ENCODE results near the gene SRRM3. TPM values are rescaled to one million over a fixed set of nuclear protein-coding genes. Genes with fewer than 3 reads are reported as not detected.
A peak's percentile ranks its signal among the peaks of the same experiment; 100 is the strongest.
"Not testable (repeated sequence)": the region's sequence is repeated elsewhere in the genome, so short reads cannot be mapped to it uniquely, and the experiment has no call there.

Gene SRRM3
- total RNA-seq, 1 donor from 2014 or later, result 2.2 TPM

DNA sequence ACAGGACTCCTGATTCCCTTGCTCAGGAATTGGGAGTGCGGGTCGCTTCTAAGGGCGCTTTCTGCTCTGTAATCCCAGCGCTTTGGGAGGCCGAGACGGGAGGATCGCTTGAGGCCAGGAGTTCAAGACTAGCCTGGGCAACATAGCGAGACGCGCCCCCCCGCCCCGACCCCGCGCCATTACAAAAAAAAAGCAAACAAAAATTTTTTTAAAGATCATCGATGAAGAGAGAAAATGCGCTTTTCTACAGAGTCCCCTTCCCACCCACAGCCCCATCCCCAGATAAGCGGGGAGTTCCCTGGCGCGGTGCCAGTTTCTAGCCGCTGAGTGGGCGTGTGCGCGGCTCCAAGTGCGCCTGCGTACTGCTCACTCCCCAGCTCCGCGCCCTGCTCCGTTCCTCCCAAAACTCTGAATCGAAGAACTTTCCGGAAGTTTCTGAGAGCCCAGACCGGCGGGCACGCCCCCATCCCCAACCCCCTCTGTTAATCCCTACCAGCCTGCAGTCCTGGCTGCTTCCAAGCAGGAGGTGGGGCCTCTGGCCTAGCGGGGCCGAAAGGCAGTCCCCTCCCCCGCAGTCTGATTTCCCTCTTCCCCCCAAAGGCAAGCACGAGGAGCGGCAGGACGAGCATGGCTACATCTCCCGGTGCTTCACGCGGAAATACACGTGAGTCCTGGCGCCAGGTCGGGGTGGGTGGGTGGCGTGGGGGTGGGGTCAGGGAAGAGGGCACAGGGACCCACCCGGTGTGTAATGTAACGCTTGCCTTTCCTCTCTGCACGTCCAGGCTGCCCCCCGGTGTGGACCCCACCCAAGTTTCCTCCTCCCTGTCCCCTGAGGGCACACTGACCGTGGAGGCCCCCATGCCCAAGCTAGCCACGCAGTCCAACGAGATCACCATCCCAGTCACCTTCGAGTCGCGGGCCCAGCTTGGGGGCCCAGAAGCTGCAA is 101.8 kb downstream of the SRRM3 start:
- H3K4me2 ChIP-seq, result peak overlapping the region; percentile 83
- no peak overlapping the region for H3K27ac ChIP-seq
- DNase-seq (ENCODE audit: low spot score), result peak; percentile 95
- no peaks in the 10 kb centered on the region for H3K36me3 ChIP-seq
- peak overlapping the region; percentile 45 for H3K4me3 ChIP-seq
- Mint-ChIP-seq H3K9me3 (no peaks in the 10 kb centered on the region), H3K27me3 (ENCODE audit: insufficient read depth, low read depth) (peaks cover 16% of the 10 kb centered on the region), H3K4me1 (peaks cover 46% of the 10 kb centered on the region), H3K4me3 (peak overlapping the region; percentile 87), H3K36me3 (no peaks in the 10 kb centered on the region), H3K27ac (peak overlapping the region; percentile 76)
- TF ChIP-seq, protein P1, sequence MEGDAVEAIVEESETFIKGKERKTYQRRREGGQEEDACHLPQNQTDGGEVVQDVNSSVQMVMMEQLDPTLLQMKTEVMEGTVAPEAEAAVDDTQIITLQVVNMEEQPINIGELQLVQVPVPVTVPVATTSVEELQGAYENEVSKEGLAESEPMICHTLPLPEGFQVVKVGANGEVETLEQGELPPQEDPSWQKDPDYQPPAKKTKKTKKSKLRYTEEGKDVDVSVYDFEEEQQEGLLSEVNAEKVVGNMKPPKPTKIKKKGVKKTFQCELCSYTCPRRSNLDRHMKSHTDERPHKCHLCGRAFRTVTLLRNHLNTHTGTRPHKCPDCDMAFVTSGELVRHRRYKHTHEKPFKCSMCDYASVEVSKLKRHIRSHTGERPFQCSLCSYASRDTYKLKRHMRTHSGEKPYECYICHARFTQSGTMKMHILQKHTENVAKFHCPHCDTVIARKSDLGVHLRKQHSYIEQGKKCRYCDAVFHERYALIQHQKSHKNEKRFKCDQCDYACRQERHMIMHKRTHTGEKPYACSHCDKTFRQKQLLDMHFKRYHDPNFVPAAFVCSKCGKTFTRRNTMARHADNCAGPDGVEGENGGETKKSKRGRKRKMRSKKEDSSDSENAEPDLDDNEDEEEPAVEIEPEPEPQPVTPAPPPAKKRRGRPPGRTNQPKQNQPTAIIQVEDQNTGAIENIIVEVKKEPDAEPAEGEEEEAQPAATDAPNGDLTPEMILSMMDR (IDR thresholded peaks at IDR 0.05), result no peak
- no peak for TF ChIP-seq EZH2 (IDR thresholded peaks at IDR 0.05)
- no peaks in the 10 kb centered on the region for H3K79me2 ChIP-seq (ENCODE audit: low read depth)
- H3K4me1 ChIP-seq, result peaks cover 19% of the 10 kb centered on the region
- H3F3A ChIP-seq (ENCODE audit: low read depth), result peaks cover 22% of the 10 kb centered on the region
- H2AFZ ChIP-seq (replicated peaks), result peak overlapping the region; percentile 65
- peaks cover 26% of the 10 kb centered on the region for H3K27me3 ChIP-seq
- H4K20me1 ChIP-seq (ENCODE audit: low read depth), result no peaks in the 10 kb centered on the region
- H3K9me3 ChIP-seq (ENCODE audit: low read depth), result no peaks in the 10 kb centered on the region
- no peak overlapping the region for H3K9ac ChIP-seq

DNA sequence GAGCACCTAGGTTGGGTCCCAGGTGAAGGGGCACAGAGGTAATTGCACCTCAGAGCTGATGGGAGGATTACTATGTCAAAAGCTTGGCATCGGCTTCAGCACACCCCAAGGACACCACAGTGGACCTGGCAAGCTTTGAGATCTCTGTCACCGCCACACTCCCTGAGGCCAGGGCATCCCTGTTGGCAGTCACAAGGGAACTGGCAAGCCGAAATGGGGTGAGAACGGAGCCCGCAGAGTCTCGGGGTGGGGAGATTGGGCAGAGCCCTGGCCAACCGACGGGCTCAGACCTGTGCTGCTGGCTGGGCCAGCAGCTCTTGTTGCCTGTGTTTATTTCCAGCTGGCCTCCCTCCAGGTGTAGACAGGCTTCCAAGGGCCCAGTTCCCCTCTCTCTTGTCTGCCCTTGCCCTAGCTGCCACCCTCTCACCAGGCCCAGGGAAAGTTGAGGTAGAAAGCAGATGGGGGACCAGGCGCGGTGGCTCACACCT is 103.2 kb downstream of the SRRM3 start:
- Histone ChIP-seq H3K9me3 (ENCODE audit: low read depth) (no peaks in the 10 kb centered on the region), H4K20me1 (ENCODE audit: low read depth) (no peaks in the 10 kb centered on the region), H2AFZ (replicated peaks) (no peak overlapping the region), H3K4me2 (no peak overlapping the region), H3K27me3 (peaks cover 26% of the 10 kb centered on the region), H3F3A (ENCODE audit: low read depth) (peaks cover 22% of the 10 kb centered on the region), H3K4me3 (no peak overlapping the region), H3K9ac (no peak overlapping the region), H3K36me3 (no peaks in the 10 kb centered on the region), H3K27ac (no peak overlapping the region), H3K4me1 (peaks cover 19% of the 10 kb centered on the region), H3K79me2 (ENCODE audit: low read depth) (no peaks in the 10 kb centered on the region)
- Mint-ChIP-seq H3K4me1 (peaks cover 44% of the 10 kb centered on the region), H3K36me3 (no peaks in the 10 kb centered on the region), H3K27ac (no peak overlapping the region), H3K27me3 (ENCODE audit: insufficient read depth, low read depth) (peaks cover 16% of the 10 kb centered on the region), H3K4me3 (peak overlapping the region; percentile 87), H3K9me3 (no peaks in the 10 kb centered on the region)
- DNase-seq (ENCODE audit: low spot score), result no peak
- TF ChIP-seq EZH2 (IDR thresholded peaks at IDR 0.05) (no peak), EZH2phosphoT487 (IDR thresholded peaks at IDR 0.05) (no peak)
- TF ChIP-seq, protein P1 (IDR thresholded peaks at IDR 0.05), result no peak

DNA sequence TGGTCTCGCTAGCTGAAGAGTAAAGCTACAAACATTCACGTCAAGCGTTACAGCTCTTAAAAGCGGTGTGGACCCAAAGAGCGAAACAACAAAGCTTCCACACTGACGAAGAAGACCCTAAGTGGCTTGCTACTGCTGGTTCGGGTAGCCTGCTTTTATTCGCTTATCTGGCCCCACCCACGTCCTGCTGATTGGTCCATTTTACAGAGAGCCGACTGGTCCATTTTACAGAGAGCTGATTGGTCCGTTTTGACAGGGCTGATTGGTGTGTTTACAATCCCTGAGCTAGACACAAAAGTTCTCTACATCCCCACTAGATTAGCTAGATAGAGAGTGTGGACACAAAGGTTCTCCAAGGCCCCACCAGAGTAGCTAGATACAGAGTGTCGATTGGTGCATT is 107.2 kb downstream of the SRRM3 start:
- H3K27ac Mint-ChIP-seq, result peak overlapping the region; percentile 21
- not testable (repeated sequence) for H3K9ac ChIP-seq; H2AFZ ChIP-seq (replicated peaks)

GRCh38 chr7:76309341-76310101 is 107.8 kb downstream of the SRRM3 start:
- peaks cover 31% of the 10 kb centered on the region for H3K4me1 Mint-ChIP-seq
- not testable (repeated sequence) for H3K9me3 ChIP-seq (ENCODE audit: low read depth); H3K27ac Mint-ChIP-seq

More for the DNA sequence above, 107.2 kb downstream of the SRRM3 start:
- not testable (repeated sequence) for H3K9me3 ChIP-seq (ENCODE audit: low read depth); H4K20me1 ChIP-seq (ENCODE audit: low read depth); H3K4me3 ChIP-seq; H3K27me3 ChIP-seq; H3K4me2 ChIP-seq; H3F3A ChIP-seq (ENCODE audit: low read depth); DNase-seq (ENCODE audit: low spot score); H3K79me2 ChIP-seq (ENCODE audit: low read depth); H3K9me3 Mint-ChIP-seq; H3K27ac ChIP-seq; H3K36me3 ChIP-seq; H3K36me3 Mint-ChIP-seq
- peaks cover 16% of the 10 kb centered on the region for H3K4me1 ChIP-seq
- Mint-ChIP-seq H3K4me1 (peaks cover 34% of the 10 kb centered on the region), H3K27me3 (ENCODE audit: insufficient read depth, low read depth) (peaks cover 13% of the 10 kb centered on the region), H3K4me3 (peak overlapping the region; percentile 24)

More at GRCh38 chr7:76309341-76310101, 107.8 kb downstream of the SRRM3 start:
- not testable (repeated sequence) for H3K36me3 ChIP-seq; H3K36me3 Mint-ChIP-seq; H2AFZ ChIP-seq (replicated peaks); H3K27ac ChIP-seq; H4K20me1 ChIP-seq (ENCODE audit: low read depth); H3K4me3 ChIP-seq; DNase-seq (ENCODE audit: low spot score); H3F3A ChIP-seq (ENCODE audit: low read depth); H3K79me2 ChIP-seq (ENCODE audit: low read depth); H3K9me3 Mint-ChIP-seq; H3K27me3 ChIP-seq; H3K9ac ChIP-seq; H3K4me3 Mint-ChIP-seq; H3K4me2 ChIP-seq
- peaks cover 12% of the 10 kb centered on the region for H3K4me1 ChIP-seq
- peaks cover 13% of the 10 kb centered on the region for H3K27me3 Mint-ChIP-seq (ENCODE audit: insufficient read depth, low read depth)
